ENCODE results near the gene DHFR2.

GRCh38 chr3:94065122-94065521 is 2.4 kb upstream of the DHFR2 start:
- TF ChIP-seq CTCF (conservative IDR thresholded peaks at IDR 0.05) (no peak), ZFX (IDR thresholded peaks at IDR 0.05) (no peak)

Measured in C4-2B (cell line).